Effector CD4-positive, alpha-beta T cell (primary cell): ENCODE measurements around the gene NOL9.

ENCODE experiments used
- DNase-seq: peaks from one replicate; pipeline ENCODE4 v3.0.0-alpha.2; 2020

The NOL9 gene

DNA sequence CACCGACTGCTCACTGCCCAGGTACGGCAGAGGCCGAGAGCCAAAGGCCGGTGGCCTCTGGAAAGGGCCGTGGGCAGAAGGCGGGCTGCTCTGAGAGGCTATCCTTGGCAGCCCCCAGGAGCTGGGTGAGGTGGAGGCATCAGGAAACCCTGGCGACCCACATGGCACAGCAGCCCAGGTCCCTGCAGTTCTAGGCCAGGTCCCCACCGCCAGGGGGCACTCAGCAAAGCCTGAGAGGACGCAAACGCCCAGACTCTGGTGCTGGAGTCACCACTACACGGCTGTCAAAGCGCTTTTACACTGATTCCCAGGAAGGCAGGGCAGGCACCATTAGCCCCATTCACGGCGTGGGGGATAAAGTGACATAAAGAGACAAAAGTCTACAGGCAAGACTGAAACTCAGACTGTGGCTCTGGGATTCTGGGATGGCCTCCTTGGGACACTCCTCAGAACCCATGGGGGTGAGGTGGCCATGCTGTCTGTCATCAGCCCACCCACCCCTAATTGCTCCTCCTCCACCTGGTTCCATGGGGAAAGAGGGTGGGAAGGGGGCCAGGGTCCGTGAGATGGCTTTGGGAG lies 67.8 kb downstream of the NOL9 start:
- peak; percentile 84 for DNase-seq

DNA sequence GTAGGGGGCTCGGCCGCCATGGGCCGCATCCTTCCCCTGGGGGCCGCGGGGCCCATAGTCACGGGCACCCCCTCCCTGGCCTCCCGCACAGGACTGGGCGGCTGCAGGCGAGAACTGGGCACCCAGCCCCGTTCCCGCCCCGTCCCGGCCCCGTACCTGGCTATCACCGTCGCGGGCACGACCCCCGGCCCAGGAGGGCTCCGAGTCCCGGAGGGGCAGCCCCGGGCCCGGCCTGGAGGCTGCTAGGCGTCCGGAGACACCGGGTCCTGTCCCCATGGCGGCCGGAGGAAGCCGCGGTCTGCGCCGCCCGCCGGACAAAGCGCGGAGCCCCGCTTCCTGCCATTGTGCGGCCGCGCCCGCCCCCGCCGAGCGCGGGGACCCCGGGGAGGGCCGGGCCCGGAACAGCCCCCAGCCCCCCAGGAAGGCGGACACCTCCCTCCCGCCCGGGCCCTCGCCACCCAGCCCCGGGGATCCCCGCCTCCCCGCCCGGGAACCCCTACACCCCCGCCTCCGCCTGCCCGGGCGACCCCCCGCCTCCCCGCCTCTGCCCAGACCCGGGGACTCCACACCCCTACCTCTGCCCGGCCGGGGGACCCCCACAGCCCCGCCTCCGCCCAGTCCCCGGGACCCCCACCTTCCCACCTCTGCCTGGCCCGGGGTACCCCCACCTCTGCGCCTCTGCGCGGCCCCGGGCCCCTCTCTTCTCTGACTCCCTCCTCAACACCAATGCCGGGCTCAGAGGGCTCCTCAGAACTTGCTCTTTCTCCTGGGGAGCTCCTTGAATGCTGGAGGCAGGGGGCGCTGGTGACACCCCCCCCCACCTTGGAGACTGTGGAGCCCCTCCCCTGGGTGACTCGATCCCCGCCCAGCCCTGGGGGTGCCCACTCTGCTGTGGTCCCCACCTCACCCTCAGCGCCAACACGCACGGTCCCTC lies 68.9 kb downstream of the NOL9 start:
- no peak for DNase-seq

DNA sequence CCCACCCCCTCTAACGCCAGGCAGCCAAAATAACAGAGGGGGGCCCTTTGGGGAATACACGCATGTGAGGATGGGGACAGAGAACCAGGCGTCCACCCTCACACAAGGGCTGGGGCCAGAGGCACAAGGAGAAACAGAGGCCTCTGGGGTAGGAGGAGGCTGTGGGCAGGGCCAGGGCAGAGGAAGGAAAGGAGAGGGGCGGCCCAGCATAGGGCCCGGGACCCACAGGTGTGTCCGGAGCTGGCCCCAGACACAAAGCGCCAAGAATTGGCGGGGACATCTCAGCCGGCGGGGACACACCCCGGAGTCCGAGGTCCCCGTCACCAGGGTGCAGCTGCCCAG lies 69.5 kb downstream of the NOL9 start:
- DNase-seq = no peak

DNA sequence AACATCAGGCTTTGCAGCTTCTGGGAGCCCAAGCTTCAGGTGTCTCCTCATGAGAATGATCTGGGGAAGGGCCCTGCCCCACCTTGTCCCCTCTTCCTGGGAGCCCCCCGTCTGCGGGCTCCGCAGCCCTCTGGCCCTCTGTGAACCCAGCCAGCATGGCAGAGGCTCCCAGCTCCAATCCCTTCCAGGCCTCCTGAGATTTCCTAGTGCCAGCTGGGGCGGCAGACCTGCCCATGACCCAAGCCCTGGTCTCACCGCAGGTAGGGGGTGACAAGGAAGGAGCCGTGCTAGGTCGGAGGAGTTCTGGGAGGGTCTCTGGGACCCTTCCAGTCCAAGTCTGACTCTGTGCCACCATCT lies 70.6 kb downstream of the NOL9 start:
- DNase-seq = no peak

- no peak for DNase-seq
Observed at GRCh38 chr1:6483017-6483760, 71.1 kb downstream of the NOL9 start.

DNA sequence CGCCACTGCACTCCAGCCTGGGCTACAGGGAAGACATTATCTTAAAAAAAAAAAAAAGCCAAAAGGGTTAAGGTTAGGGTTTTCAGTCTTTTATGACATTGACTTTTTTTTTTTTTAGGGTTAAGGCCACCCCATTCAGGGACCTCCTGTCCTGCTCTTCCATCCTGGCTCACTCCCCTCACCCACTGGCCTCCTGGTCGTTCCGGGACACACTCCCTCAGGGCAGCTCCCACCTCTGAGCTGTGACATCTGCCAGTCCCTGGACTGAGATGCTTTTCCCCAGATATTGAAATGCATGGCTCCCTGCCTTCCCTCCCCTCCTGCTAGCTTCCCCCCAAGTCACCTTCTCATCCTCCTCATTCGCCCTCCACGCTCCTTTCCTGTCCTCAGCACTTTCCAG lies 72.5 kb downstream of the NOL9 start:
- no peak for DNase-seq

GRCh38 chr1:6477039-6477820 lies 77.1 kb downstream of the NOL9 start:
- DNase-seq = no peak

DNA sequence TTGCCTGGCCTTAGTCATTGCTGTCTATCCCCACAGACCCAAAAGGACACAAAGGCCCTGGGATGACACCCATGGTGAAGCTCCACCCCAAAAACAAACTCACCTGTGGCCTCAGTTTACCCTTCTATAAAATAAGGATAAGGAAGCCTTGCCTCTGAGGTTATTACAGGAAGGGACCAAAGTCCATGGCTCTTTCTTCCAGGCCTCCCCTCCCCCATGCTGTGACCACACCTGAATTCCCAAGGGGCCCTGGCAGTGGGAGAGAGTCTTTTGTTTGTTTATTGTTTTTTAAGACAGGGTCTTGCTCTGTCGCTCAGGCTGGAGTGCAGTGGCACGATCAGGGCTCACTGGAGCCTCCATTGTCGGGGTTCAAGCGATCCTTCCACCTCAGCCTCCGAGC lies 77.8 kb downstream of the NOL9 start:
- no peak for DNase-seq

DNA sequence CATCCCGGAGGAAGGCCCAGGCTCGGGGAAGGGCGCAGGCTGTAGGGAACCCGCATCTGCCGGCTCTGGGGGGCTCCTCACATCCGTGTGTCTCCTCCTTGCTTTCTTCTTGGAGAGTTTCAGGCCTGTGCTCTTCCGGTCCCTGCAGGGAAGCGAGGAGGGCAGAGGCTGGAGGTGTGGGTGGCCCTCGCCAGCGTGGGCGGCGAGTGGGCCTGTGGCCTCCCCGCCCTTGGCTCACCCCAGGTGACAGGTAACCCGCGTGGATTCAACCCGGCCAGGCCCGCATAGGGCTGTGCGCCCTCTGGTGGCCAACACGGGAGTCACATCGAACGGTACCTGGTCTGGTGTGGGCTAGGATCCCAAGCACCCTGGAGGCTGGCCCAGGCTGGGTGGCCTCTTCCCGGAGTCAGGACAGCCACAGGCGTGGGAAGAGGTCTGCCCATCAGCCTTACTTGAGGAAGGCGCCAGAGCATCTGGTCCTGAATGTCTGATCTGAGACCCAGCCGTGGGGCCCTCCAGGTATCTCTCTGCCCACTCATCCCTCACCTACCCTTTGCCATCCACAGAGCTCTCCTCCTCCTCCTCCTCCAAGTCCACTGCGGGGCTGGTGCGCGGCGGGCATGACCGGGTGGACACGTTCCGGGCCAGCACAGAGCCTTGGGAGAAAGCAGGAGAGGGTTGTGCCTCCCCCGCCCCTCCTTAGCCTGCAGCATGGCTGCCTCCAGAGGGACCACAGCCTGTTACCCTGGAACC lies 78.8 kb downstream of the NOL9 start:
- DNase-seq = peak; percentile 81

DNA sequence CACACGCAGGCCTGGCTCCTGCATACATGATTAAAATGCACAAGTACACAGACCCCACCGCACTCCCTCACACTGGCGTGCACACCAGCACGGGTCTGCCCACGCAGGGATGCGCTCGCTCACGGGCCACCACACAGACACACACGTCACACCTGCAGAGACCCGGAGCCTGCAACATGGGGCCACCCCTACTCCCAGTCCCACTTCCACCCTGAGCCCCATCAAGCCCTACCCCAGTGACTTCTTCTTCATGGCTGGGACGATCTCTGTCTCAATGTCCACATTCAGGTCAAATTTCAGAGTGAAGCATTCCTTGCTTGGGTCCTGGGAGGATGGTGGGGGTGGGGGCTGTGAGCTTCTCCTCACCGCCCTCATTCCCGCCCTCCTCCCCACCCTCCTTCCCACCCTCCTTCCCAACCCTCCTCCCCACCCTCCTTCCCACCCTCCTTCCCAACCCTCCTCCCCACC lies 79.5 kb downstream of the NOL9 start:
- DNase-seq = no peak

DNA sequence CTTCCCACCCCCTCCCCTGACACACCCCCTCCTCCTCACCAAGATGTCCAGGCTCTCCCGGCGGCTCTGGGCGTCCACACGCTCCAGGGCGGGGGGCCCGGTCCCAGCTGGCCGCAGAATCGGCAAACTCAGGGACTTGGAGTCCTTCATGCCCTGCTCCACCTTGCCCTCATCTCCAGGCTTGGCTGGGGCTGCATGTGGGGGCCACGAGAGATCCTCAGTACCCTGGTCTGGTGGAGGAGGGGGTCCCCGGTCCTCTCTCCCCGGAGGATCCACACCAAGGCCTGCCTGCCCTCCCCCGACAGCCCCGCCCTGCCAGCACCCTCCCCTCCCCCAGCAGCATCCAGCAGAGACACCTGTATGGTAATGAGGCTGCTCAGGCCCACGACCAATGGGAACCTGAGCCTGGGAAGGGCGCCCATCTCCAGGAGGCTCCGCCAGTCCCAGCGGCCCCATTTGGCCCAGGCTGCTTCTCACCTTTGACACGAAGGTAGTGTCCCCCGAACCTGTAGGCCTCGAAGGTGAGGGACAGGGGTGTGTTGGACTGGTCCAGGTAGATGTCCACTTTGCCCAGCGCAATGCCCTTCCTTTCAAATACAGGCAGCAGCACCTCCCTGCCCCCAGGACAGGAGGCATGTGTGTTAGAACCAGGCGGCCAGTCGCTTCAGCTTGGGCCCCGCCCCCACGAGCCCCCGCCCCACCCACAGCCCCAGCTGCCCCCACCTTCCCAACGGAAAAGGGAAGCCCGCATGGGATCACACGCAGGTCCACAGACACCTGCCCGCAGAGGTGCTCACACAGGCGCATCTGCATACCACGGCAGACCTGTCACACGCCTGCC lies 80.1 kb downstream of the NOL9 start:
- no peak for DNase-seq

DNA sequence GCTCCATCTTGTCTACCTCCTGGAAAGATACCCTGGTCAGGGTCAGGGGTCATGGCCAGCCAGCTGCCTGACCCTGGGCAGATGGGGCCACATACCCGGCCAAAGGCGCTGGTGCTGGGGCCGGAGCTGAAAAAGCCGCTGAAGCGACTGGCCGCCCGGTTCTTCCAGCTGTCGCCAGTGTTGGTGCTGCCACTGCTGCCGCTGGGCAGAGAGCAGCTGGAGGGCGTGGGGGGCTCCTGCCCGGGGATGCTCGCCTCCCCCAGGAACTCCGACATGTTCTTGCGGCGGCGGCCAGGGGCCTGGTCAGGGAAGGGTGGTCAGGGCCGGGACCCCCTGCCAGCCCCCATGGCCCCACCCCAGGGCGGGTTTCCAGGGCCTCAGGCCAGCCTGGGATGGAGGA lies 81.2 kb downstream of the NOL9 start:
- no peak for DNase-seq

GRCh38 chr1:6472391-6472790 lies 81.9 kb downstream of the NOL9 start:
- DNase-seq = no peak

DNA sequence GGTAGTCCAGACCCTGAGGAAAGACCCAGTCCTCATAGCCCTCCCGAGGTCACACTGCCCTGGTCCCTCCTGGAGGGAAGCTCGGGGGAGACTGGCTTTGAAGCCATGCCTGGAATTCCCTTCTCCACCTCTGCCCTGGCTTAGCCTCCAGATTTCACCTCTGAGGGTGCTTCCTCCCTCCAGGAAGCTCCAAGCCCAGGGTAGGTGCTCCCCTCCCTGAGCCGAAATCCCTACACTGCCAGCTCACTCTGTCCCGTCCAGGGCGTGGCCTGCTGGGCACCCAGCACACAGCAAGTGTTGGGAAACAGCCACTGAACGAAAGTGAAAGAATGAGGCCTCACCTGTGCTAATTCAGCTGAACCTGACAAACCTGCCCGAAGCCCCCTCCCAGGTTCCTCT lies 82.3 kb downstream of the NOL9 start:
- DNase-seq = no peak
